Dermis microvascular lymphatic vessel endothelial cell (primary cell): ENCODE measurements around the gene PALD1. TPM values are rescaled to one million over a fixed set of nuclear protein-coding genes. Genes with fewer than 3 reads are reported as not detected.

ENCODE experiments used
- DNase-seq, 2 donors: peaks; one replicate each; pipeline versions ENCODE4 v3.0.0 to v3.0.0-alpha.2; 2010; ENCODE audit warnings: low read depth in 2 of 2
- total RNA-seq: library from RNA; depleted of rRNA; stranded (reverse); fragments of >200 nt; gene quantifications from 2 replicates; pipeline ENCODE4 v1.2.1, GENCODE V29; 2014

Gene PALD1
- total RNA-seq, 1 donor from 2014 or later, result 177 TPM

DNA sequence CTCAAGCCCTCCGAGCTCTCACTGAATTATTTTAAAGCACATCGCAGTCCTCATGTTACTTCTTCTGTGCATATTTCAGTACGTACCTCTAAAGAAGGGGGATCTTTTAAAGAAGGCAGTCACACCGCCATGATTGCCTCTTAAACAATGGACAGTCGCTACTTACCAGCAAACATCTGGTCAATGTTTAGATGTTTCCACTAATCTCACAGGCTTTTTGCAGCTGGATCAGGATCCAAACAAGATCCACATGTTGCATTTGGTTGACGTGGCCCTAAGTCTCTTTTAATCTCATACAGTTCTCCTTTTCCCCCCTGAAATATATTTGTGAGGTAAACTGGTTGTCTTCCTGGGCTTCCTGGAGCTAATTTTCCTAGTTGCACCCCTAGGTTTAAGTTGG, 74.0 kb downstream of the PALD1 start:
- DNase-seq, result no peak

DNA sequence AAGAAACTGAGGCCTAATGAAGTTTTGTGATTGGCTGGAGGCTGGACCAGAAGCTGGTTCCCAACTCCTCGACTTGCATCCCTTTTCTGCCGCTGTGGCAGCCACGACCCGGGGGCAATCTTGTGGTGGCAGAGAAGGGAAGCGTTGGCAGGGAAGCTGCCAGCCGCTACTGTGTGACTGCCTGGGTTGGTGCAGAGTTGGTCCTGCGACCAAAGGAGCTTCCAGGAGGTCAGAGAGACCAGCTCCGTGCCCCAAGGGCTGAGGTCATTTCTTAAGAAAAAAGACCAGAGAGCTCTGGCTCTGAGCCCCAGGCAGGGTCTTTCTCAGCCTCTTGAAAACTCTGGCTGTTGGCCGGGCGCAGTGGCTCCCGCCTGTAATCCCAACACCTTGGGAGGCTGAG, 76.8 kb downstream of the PALD1 start:
- DNase-seq, result no peak

DNA sequence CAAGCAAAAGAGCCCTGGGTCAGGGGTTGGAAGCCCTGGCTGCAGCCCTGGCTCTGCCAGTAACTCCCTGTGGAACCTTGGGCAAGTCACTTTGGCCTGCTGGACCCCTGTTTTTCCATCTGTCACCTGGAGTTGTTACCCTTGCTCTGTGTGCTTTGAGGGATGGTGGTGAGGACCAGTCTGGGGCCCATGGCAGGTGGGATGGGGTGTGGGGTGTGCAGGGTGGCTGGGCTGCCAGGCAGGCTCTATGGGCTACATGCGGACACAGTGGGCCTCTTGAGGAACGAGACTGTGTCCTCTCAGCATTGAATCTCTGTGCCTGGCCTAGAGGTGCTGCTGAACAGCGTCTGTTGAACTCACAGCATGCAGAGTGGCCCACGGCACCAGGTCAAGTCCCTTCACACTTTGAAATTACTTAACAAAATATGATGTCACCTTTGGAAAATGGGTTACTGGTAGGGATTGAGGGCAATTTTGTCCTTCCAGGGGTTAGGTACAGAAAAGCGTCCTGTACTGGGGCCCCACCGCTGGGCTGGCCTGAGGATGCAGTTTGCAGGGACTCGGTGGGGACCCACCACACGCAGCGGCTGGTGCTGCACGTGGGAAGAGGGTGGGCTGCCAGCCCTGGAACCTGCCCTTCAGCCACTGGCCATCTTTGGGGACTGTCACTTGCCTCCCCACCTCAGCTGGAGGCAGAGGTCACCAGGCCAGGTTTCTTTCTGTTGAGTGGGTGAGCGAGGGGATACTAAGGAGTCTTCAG, 78.7 kb downstream of the PALD1 start:
- no peak for DNase-seq

DNA sequence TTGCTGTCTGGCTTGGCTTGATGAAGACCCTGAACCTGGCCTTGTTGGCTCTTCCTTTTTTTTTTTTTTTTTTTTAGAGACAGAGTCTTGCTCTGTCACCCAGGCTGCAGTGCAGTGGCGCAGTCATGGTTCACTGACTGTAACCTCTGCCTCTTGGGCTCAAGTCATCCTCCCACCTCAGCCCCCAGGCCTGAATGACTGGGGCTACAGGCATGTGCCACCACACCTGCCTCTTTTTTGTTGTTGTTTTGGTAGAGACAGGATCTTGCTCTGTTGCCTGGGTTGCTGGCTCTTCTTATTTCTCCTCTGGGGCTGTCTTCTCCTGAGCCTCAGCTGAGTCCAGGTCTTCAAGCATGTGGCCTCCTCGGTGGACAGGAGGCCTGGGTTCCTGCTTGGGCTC, 79.3 kb downstream of the PALD1 start:
- no peak for DNase-seq

DNA sequence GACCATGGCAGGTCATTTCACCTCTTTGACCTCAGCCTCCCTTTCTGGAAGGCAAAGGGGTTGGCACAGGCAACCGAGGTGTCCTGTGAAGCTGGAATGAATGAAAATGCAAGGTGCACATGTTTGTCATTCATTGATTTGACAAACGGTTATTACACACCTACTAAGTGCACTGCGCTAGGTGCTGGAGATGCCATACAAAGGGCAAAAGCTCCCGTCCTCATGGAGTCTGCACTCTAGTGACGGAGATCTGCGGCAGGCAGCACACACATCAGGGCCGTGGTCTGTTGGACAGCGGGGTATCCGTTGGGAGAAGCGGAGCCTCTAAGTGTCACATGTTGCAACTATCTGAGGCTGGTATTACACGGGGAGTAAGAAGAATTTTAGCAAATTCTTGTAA, 79.7 kb downstream of the PALD1 start:
- DNase-seq, result no peak

DNA sequence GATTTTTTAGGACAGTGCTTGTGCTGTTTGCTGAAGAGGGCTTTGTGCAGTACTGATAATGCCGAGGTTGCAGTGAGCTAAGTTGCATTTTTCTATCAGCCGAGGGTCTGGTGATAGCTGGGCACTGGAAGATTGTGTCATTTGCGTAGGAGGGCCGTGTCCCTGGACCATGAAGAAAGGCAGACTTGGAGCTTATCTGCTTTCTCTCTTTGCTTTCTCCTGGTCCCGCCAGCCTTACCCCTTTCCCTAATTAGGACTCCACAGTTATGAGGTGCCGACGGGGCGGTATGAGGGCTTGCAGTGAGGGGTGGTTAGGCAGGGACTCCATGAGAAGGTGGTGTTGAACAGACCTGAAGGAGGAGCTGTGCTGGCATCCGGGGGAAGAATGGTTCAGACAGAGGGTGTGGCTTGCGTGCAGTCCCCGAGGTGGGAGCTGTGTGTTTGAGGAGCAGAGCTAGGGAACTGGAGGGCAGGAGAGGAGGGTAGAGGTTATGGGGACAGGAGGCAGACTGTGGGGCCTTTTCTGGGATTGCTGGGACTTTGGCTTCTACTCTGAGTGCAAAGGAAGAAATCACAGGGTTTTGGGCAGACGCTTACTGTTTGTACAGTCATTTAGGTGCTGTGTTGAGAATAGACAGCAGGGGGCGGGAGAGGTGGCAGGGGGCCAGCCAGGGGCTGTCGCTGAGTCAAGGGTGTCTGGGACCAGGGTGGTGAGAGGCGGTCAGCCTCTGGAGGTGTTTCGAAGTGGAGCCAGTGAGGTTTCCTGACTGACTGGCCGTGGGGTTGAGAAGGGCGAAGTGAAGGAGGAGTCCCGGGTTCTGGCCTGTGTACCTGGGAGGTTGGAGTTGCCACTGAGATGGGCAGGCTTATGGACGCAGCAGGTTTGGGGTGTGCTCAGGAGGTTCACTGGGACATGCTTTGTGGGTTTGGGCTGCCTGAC, 80.6 kb downstream of the PALD1 start:
- DNase-seq, result peak in 1 of 2 donors; percentile 26

DNA sequence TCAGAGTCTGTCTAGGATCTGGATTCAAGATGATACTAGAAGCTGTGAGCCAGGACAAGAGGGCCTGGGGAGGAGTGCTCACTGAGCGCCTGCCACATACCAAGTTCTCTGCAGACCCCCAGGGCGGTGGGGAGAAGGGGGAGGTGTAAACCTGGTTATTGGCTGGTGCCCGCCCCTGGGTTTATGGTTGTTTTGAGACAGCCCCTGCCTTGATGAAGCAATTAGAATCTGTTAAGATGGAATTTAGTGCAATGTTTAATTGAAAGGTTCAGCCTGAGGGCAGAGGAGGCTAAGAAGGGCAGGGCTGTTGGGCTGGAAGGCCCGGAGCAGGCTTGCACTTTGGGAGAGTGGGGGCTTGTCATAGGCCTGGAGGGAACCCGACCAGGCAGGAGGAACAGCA, 81.3 kb downstream of the PALD1 start:
- no peak for DNase-seq

DNA sequence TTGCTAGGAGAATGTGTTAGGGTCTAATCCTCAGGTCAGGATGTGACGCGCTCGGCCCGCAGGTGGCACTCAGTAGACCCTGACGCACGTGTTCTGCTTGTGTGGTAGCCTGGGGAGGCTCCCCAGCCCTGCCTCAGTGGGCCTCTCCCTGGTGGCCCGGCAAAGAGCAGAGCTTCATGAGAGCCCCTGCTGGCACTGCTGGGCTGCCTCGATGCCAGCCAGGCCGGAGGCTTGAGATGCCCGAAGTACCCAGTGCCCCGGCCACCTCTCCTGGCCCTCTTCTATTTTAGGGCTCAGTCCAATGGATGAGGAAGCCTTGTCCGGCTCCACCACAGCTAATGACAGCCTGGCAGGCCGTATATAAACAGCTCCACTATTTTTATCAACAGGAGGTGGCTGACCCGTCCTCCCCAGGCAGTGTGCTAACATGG, 82.0 kb downstream of the PALD1 start:
- no peak for DNase-seq

DNA sequence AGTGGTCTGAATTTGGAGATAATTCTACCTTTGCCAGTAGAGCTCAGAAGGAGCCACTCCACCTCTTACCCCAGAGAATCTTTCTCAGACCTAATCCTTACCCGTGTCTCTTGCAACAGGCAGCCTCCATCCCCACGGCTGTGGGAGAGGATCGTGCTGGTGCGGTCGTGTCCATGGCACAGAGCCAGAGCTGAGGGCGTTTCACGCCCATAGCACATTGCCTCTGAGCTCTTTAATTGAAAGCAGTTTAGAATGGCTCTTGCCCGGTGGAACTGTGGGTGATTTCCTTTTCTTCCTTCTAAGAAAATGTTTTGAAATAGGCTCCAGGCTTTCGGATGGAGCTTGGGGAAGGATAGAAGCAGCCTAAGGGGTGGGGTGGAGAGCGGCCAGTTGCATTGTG, 82.5 kb downstream of the PALD1 start:
- no peak for DNase-seq

DNA sequence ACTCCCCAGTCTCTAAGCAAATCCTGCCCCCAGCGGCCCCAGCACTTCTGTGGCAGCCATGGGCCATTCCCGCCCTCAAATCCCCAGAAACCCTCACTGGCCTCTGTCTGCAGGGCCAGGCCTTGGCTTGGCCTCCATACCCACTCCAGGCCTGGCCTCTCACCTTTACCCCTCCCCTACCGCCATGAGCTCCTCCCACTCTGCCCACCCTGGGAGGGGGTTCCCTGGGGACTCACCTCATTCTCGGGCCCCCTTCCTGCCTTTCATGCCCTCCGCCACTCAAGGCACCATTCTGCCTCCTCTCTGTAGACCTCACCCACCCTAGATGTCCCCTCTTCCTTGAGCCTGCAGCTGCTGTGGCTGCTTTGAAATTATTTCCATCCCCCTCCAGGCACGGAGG, 83.0 kb downstream of the PALD1 start:
- DNase-seq, result no peak

DNA sequence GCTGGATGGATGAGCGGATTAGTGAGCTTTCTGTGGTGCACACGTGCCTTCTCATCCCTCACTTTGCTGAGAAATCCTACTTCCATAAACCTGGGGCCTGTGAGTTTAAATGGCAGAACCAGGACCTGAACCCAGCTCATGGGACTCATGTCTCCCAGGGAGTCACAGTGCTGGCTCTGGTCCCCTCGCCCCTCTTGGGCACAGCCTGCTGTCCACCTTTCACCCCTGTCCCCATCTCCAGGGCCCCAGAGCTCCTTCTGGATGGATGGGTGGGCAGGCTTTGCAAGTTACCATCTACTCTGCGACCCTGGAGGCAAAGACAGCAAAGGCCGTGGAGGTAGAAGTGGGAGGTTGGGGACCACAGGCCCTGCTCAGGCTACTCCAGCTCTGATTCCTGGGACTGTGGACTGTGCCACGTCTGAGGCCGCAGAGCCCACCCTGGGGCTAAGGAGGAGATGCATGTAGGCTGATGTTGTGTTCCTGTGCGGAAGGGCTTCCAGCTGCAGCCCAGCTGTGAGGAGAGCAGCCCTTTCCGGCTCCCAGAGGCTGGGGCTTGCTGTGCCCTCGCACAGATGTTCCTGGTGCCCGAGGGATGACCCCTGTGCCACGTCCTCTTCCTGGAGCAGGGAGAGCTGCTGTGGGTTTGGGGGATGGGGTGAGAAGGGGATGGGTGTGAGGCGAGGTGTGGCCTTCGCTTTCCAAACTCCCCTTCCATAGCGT, 83.6 kb downstream of the PALD1 start:
- DNase-seq, result no peak

DNA sequence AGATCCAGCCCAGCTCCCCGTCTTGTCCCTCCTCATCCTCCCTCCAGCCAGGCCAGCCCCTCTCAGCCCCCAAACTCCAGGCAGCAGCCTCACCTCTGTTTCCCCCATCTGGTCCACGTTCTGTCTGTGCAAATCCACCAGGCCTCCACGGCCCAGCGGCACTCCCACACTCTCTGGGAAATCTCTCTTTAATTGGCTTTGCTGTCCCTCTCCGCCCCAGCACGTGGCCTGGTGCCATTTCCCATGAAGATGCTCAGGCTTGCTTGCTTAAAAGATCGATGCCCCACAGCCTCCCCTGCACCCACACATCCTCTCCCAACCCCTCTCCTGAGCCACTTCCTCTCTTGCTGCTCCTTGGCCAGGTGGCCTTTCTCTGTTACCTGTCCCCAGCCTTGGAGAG, 84.7 kb downstream of the PALD1 start:
- no peak for DNase-seq

DNA sequence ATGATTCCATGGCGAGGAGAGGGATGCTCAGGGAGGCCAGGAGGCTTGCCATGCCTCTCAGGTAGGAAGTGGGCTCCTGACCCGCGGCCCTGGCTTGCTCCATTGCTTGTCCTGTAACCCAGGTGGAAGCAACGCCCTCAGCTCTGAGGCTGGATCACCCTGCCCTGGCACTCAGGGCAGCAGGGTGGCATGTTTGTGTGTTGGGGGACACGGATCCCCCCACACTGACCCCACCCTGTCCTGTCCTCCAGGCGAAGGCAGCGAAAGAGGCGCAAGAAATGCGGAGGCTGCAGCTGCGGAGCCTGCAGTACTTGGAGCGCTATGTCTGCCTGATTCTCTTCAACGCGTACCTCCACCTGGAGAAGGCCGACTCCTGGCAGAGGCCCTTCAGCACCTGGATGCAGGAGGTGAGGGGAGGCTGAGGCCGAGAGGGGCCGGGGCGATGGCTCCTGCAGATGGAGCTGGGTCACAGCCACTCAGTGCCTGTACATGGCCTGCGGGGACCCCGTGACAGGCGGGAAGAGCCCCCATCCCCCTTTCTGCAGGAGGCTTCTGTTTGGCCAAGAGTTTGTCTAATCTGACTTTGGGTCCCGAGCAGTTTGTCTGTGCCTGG, 85.7 kb downstream of the PALD1 start:
- DNase-seq, result no peak

DNA sequence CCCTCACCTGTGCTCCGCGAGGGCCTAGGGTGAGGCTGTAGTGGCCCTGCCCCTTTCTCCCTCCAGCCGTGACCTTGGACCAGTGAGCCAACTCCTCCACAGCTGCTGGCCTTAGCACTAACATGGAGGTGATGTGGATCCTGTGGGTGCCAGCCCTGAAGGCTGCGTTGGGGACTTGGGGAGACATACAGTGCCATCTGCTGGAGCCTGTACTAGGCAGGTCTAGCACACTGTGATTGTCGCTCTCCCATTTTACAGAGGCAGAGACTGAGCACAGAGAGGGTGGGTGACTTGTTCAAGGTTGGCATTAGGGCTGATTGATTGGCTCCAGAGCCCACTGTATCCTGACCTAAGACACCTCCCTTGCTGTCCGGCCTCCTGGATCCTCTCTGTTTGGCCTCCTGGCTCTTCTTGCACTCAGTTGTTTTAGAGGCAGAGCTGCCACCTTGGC, 86.4 kb downstream of the PALD1 start:
- no peak for DNase-seq

DNA sequence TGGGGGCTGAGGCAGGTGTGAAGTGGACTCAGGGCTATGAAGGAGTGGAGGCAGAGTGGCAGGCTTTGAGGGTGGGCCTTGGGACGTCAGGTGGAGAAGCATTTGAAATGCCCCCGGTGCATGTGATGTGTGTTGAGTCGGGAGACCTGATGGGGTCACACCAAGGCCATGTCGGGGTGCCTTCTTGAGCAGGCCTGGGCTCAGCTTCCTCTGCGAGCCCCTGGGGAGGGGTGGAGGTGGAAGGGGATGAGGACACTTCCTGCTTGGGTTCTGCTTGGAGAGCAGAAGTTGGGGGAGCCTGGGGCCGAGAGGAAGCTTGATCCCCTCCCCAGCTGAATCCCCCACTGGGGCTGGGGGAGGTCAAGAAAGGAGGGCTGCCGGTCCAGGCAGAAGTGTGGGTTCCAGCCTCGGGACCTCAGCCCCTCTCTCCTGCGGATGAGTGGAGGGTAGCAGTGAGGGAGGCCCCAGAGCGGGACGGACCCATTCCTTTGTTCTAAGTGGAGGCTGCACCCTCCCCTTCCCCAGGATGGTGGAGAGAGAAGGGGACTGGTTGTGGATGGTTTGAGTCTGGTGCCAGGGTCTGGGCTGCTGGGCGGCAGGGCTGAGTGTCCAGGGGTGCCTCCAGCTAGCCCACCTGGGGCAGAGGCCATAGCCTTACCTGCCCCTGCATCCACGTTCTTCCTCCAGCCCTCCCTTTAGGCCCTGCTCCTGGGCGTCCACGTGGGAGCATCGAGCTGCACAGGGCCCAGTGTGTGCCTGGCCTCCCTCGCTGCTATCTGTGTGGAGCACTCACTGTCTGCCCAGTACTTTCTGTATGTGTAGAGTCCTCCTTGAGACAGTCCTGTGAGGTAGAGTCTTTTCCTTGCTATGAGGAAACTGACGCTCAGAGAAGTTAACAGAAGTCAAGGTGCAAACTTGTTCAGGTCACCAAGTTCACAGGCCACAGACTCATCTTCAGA, 87.3 kb downstream of the PALD1 start:
- DNase-seq, result no peak

DNA sequence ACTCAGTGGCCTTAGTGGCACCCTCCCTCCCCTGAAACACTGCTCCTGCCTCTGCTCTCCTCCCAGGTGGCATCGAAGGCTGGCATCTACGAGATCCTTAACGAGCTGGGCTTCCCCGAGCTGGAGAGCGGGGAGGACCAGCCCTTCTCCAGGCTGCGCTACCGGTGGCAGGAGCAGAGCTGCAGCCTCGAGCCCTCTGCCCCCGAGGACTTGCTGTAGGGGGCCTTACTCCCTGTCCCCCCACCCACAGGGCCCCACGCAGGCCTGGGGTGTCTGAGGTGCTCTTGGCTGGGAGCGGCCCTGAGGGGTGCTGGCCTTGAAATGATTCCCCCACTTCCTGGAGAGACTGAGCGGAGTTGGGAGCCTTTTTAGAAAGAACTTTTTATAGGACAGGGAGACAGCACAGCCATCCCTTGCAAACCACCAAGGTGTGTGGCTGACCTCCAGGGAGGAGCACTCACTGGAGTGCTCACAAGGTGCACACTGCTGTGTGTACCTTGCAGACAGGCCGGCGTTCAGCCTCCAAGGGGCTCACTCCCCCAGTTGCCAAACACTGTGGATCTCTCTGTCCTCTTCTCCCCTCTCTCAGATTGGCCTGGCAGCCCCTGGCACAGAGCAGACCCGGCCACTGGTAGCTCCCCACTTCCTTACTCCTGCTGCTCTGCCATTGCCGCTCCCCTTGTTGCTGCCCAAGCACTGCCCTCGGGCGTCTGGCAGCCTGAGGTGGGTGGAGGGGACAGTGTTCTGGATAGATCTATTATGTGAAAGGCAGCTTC, 88.1 kb downstream of the PALD1 start:
- DNase-seq, result no peak

DNA sequence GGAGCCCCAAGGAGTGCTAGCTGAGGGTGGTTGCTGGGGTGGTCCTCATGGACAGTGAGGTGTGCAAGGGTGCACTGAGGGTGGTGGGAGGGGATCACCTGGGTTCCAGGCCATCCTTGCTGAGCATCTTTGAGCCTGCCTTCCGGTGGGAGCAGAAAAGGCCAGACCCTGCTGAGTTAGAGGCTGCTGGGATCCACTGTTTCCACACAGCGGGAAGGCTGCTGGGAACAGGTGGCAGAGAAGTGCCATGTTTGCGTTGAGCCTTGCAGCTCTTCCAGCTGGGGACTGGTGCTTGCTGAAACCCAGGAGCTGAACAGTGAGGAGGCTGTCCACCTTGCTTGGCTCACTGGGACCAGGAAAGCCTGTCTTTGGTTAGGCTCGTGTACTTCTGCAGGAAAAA, 89.0 kb downstream of the PALD1 start:
- DNase-seq, result no peak

DNA sequence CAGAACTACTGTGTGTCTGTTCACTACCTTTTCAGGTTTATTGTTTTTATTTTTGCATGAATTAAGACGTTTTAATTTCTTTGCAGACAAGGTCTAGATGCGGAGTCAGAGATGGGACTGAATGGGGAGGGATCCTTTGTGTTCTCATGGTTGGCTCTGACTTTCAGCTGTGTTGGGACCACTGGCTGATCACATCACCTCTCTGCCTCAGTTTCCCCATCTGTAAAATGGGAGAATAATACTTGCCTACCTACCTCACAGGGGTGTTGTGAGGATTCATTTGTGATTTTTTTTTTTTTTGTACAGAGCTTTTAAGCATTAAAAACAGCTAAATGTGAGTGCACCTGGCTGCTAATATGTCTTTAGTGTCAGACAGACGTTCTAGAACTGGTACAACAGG, 89.5 kb downstream of the PALD1 start:
- DNase-seq, result no peak

DNA sequence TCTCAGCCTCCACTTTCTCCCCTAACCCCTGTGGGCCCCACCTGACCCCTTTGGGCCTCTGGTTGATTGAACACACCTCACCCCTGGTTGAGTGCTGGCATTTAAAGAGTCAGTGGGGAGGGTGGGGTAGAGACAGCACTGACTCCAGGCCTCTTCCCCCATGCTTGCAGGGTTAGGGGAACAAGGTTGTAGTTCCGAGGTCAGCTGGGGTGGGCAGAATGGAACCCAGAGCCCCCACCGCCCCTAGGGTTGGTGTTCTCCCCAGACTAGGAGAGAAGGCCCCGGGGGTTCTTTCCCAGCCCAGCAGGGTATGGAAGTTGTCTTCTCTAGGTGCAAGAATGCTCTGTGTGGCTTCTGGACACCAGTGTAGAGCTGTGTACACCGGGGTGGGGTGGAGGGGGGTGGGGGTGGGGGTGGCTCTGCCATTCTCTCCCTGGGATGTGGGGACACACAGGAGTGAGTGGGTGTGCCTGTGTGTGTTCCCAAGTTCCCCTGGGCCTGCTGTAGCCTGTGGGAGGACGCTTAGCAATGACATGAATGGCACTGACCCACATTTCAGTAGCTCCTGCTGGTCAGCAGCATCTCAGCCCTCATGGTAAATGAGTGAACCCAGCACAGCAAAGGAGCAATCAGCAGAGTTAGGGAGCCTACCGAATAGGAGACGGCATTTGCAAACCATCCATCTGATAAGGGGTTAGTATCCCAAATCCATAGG, 90.4 kb downstream of the PALD1 start:
- DNase-seq, result no peak
